CD8-positive, alpha-beta memory T cell (primary cell): Measurements from ENCODE around the gene CHKA. TPM values are rescaled to one million over a fixed set of nuclear protein-coding genes. Genes with fewer than 3 reads are reported as not detected.

ENCODE experiments used
- CTCF ChIA-PET: fragments of 350-600 bp; sonication (Branson Sonifier 250); formaldehyde crosslinking; loops from one replicate; lab custom pipeline; 2021; ENCODE audit warnings: antibody characterized with exemption; lab: Charles Lee
- POLR2A ChIA-PET: fragments of 350-600 bp; sonication (Branson Sonifier 250); formaldehyde crosslinking; loops from one replicate; lab custom pipeline; 2021; ENCODE audit warnings: antibody characterized with exemption; lab: Charles Lee
- DNase-seq, 5 donors: peaks; one replicate each; pipeline versions ENCODE4 v3.0.0 to v3.0.0-alpha.2; 2020 to 2022; ENCODE audit warnings: mixed read lengths in 1 of 5
- H3K27ac ChIP-seq: one replicate; pipeline ENCODE4 v1.7.0; 2013; ENCODE audit warnings: low read depth, mild to moderate bottlenecking, low read length, moderate library complexity
- H3K27me3 ChIP-seq: 2 replicates; pipeline ENCODE4 v1.7.0; 2013; ENCODE audit warnings: low read length, mild to moderate bottlenecking; ENCODE audit not compliant: insufficient read depth, poor library complexity, severe bottlenecking
- H3K36me3 ChIP-seq: 2 replicates; pipeline ENCODE4 v1.7.0; 2013; ENCODE audit warnings: mild to moderate bottlenecking, low read length, moderate library complexity; ENCODE audit not compliant: insufficient read depth
- H3K4me1 ChIP-seq: 2 replicates; pipeline ENCODE4 v1.7.0; 2013; ENCODE audit warnings: mild to moderate bottlenecking, low read length, moderate library complexity; ENCODE audit not compliant: insufficient read depth
- H3K4me3 ChIP-seq: 2 replicates; pipeline ENCODE4 v1.7.0; 2013; ENCODE audit warnings: mild to moderate bottlenecking, low read length
- H3K9me3 ChIP-seq: 2 replicates; pipeline ENCODE4 v1.7.0; 2013; ENCODE audit warnings: mild to moderate bottlenecking, low read length
- H3K27ac Mint-ChIP-seq, 8 donors: one replicate each; pipeline ENCODE4 v1.8.0; 2020 to 2021; ENCODE audit warnings: mixed read lengths in 8 of 8, mild to moderate bottlenecking in 6 of 8, inconsistent platforms in 3 of 8, moderate library complexity in 3 of 8
- H3K27me3 Mint-ChIP-seq, 2 donors: one replicate each; pipeline ENCODE4 v1.8.0; 2020 to 2021; ENCODE audit warnings: mixed read lengths in 2 of 2, mild to moderate bottlenecking in 1 of 2, moderate library complexity in 1 of 2
- H3K36me3 Mint-ChIP-seq, 3 donors: one replicate each; pipeline ENCODE4 v1.8.0; 2020 to 2021; ENCODE audit warnings: mixed read lengths in 3 of 3, inconsistent platforms in 1 of 3, mild to moderate bottlenecking in 1 of 3
- H3K4me1 Mint-ChIP-seq, 3 donors: one replicate each; pipeline ENCODE4 v1.8.0; 2020 to 2021; ENCODE audit warnings: mixed read lengths in 3 of 3, inconsistent platforms in 1 of 3, mild to moderate bottlenecking in 1 of 3
- H3K4me3 Mint-ChIP-seq, 7 donors: one replicate each; pipeline ENCODE4 v1.8.0; 2020 to 2021; ENCODE audit warnings: mixed read lengths in 7 of 7, mild to moderate bottlenecking in 6 of 7, moderate library complexity in 4 of 7, inconsistent platforms in 2 of 7
- H3K9me3 Mint-ChIP-seq, 5 donors: one replicate each; pipeline ENCODE4 v1.8.0; 2020 to 2022; ENCODE audit warnings: mixed read lengths in 5 of 5, mild to moderate bottlenecking in 3 of 5, moderate library complexity in 2 of 5, inconsistent platforms in 1 of 5
- polyA plus RNA-seq: library from polyadenylated mRNA; unstranded; fragments of 300-500 nt; fragmentation: Illumina TruSeq; gene quantifications from one replicate; pipeline ENCODE4 v1.2.3, GENCODE V29; 2021
- total RNA-seq, 2 experiments: library from RNA; stranded (reverse); gene quantifications; one replicate each; pipeline ENCODE4 v1.2.3, GENCODE V29; 2021

CHKA gene
- total and polyA plus RNA-seq, 3 experiments from 2014 or later, result 3.1 to 14.0 (median 11.6) TPM

DNA sequence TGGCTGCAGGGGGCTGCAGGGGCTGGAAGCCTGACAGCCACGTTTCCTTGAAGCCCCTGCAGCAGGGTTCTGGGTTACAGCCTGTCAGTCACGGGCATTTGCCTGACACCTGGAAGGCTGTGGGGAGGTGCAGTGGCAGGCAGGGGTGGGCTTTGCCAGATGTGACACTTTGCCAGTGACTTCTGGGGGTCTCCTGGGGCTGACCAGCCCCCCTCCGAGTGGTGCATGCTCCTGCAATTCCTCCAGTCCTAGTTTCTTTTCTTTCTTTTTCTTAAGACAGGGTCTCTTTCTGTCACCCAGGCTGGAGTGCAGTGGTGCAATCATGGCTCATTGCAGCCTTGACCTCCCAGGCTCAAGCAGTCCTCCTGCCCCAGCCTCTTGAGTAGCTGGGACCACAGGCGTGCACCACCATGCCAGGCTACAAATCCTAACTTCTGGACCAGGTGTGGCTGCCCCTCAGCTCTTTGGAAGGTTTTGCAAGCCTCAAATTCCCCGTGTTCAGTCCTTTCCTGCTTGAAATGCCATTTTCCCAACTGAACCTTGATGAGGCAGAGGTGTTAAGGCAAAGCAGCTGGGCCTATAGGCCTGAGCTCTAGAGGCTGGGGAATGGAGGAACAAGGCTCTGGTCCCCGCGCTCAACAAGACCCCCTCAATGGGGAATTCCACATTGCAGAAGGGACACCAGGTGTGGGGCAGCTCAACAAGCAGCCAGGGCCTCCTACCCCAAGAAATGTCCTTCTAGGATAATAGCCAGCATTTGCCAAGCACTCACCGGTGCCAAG lies 20.2 kb upstream of the CHKA start:
- no peaks in the 10 kb centered on the region for H3K36me3 Mint-ChIP-seq
- Histone ChIP-seq H3K4me1 (peaks cover 11% of the 10 kb centered on the region), H3K36me3 (no peaks in the 10 kb centered on the region), H3K9me3 (no peaks in the 10 kb centered on the region), H3K27ac (no peak overlapping the region), H3K4me3 (peak overlapping the region; percentile 32), H3K27me3 (no peaks in the 10 kb centered on the region)
- H3K4me1 Mint-ChIP-seq, result peaks cover 4 to 8% (median 7%) of the 10 kb centered on the region in 3 donors
- H3K4me3 Mint-ChIP-seq, result no peak overlapping the region
- DNase-seq, result peak in 1 of 5 donors; percentile 25
- no peaks in the 10 kb centered on the region for H3K9me3 Mint-ChIP-seq
- CTCF ChIA-PET, result interaction anchor here (1.2 kb wide), 1 partner anchor 12 kb away, joined by 3 read pairs; no protein-coding TSS in a partner anchor
- peak overlapping the region in 1 of 8 donors; percentile 52 for H3K27ac Mint-ChIP-seq
- POLR2A ChIA-PET, result no interaction called here
- no peaks in the 10 kb centered on the region for H3K27me3 Mint-ChIP-seq

GRCh38 chr11:68140496-68141245 lies 19.5 kb upstream of the CHKA start:
- Mint-ChIP-seq H3K27ac (no peak overlapping the region), H3K27me3 (no peaks in the 10 kb centered on the region), H3K4me3 (no peak overlapping the region), H3K4me1 (peaks cover 4 to 8% (median 7%) of the 10 kb centered on the region in 3 donors), H3K36me3 (no peaks in the 10 kb centered on the region), H3K9me3 (no peaks in the 10 kb centered on the region)
- H3K36me3 ChIP-seq, result no peaks in the 10 kb centered on the region
- ChIA-PET CTCF (interaction anchor here (1.2 kb wide), 1 partner anchor 13 kb away, joined by 3 read pairs; no protein-coding TSS in a partner anchor), POLR2A (no interaction called here)
- H3K4me3 ChIP-seq, result no peak overlapping the region
- H3K27me3 ChIP-seq, result no peaks in the 10 kb centered on the region
- H3K27ac ChIP-seq, result no peak overlapping the region
- DNase-seq, result peak in 1 of 5 donors; percentile 5
- H3K4me1 ChIP-seq, result peaks cover 11% of the 10 kb centered on the region
- H3K9me3 ChIP-seq, result no peaks in the 10 kb centered on the region

DNA sequence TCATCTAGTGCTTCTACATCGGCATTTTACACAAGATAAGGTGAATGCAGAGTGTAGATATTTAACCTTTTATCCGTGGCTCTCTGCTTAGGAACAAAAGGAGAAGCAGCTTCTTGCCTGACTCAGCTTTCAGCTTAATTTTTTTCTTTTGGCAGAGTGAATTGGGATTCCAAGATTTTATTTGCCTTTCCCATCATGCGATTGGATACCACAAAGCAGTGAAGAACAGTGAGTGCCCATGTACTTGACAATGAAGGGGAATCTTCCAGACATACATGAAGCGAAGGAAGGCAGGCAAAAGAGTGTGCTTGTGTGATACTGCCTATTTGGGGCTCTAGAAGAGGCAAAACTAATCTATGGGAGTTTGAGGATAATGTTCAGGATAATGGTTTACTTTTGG lies 17.0 kb upstream of the CHKA start:
- Histone ChIP-seq H3K4me1 (peaks cover 11% of the 10 kb centered on the region), H3K9me3 (no peaks in the 10 kb centered on the region), H3K27me3 (no peaks in the 10 kb centered on the region), H3K4me3 (no peak overlapping the region), H3K36me3 (no peaks in the 10 kb centered on the region), H3K27ac (no peak overlapping the region)
- no peak for DNase-seq
- Mint-ChIP-seq H3K4me1 (peaks cover 4 to 8% (median 7%) of the 10 kb centered on the region in 3 donors), H3K4me3 (no peak overlapping the region), H3K27me3 (peaks cover 0 to 3% of the 10 kb centered on the region in 2 donors), H3K27ac (no peak overlapping the region), H3K36me3 (no peaks in the 10 kb centered on the region), H3K9me3 (peaks cover 0 to 2% (median 1%) of the 10 kb centered on the region in 5 donors)
- ChIA-PET POLR2A (no interaction called here), CTCF (no interaction called here)

GRCh38 chr11:68137833-68138232 lies 16.6 kb upstream of the CHKA start:
- H3K4me3 ChIP-seq, result no peak overlapping the region
- POLR2A ChIA-PET, result no interaction called here
- H3K27me3 ChIP-seq, result no peaks in the 10 kb centered on the region
- Mint-ChIP-seq H3K4me3 (no peak overlapping the region), H3K27me3 (peaks cover 0 to 4% of the 10 kb centered on the region in 2 donors), H3K36me3 (no peaks in the 10 kb centered on the region), H3K9me3 (peaks cover 0 to 2% (median 1%) of the 10 kb centered on the region in 5 donors), H3K4me1 (peaks cover 4 to 8% (median 7%) of the 10 kb centered on the region in 3 donors), H3K27ac (no peak overlapping the region)
- DNase-seq, result no peak
- H3K4me1 ChIP-seq, result peaks cover 11% of the 10 kb centered on the region
- no peaks in the 10 kb centered on the region for H3K36me3 ChIP-seq
- no peaks in the 10 kb centered on the region for H3K9me3 ChIP-seq
- H3K27ac ChIP-seq, result no peak overlapping the region
- CTCF ChIA-PET, result no interaction called here

DNA sequence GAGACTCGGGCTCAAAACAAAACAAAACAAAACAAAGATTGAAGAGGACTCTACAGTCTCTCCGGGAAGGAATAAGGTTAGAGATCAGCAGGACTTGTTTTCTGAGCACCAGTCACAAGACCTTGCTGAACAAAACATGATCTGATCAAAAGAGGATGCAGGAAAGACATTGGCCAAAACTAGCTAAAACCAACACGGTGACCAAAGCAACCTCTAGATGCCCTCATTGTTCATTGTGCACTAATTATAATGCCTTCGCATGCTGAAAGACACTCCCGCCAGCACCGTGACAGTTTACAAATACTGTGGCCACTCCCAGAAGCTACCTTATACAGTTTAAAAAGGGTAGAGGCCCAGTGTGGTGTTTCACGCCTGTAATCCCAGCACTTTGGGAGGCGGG lies 15.7 kb upstream of the CHKA start:
- peaks cover 5% of the 10 kb centered on the region for H3K4me1 ChIP-seq
- no peak overlapping the region for H3K27ac ChIP-seq
- CTCF ChIA-PET, result no interaction called here
- peaks cover 0 to 8% (median 7%) of the 10 kb centered on the region in 5 donors for H3K9me3 Mint-ChIP-seq
- no peak overlapping the region for H3K4me3 Mint-ChIP-seq
- peaks cover 2 to 4% (median 4%) of the 10 kb centered on the region in 3 donors for H3K4me1 Mint-ChIP-seq
- no peaks in the 10 kb centered on the region for H3K27me3 ChIP-seq
- POLR2A ChIA-PET, result no interaction called here
- peaks cover 3 to 5% of the 10 kb centered on the region in 2 donors for H3K27me3 Mint-ChIP-seq
- H3K36me3 ChIP-seq, result no peaks in the 10 kb centered on the region
- H3K27ac Mint-ChIP-seq, result no peak overlapping the region
- H3K4me3 ChIP-seq, result no peak overlapping the region
- no peak for DNase-seq
- no peaks in the 10 kb centered on the region for H3K9me3 ChIP-seq
- no peaks in the 10 kb centered on the region for H3K36me3 Mint-ChIP-seq

GRCh38 chr11:68135161-68135560 lies 14.0 kb upstream of the CHKA start:
- Mint-ChIP-seq H3K4me3 (no peak overlapping the region), H3K4me1 (no peaks in the 10 kb centered on the region)

DNA sequence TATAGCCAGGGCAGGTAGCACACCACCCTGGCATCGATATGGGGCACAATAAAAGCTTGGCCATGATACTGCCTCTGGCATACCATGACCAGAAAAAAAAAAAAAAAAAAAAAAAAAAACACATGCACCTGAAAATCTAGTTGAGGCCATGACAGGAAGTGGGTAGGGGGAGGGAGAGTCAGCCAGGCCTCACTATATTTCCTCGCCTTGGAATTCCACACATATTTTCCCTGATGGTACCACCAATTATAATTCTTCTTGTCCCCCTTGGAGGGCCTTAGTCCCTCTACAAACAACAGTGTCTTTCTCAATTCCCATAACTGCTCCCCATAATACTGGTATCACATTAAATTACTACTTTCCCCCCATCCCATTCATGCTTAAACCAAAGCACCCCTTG lies 12.6 kb upstream of the CHKA start:
- DNase-seq, result no peak
- no peak overlapping the region for H3K27ac Mint-ChIP-seq
- no peak overlapping the region for H3K4me3 ChIP-seq
- no peak overlapping the region for H3K4me3 Mint-ChIP-seq
- ChIA-PET CTCF (interaction anchor here (0.6 kb wide), 1 partner anchor 35 kb away, joined by 4 read pairs; no protein-coding TSS in a partner anchor), POLR2A (no interaction called here)
- no peaks in the 10 kb centered on the region for H3K36me3 Mint-ChIP-seq
- peaks cover 8% of the 10 kb centered on the region for H3K27me3 ChIP-seq
- H3K27me3 Mint-ChIP-seq, result peaks cover 14 to 17% of the 10 kb centered on the region in 2 donors
- H3K4me1 Mint-ChIP-seq, result no peaks in the 10 kb centered on the region
- H3K36me3 ChIP-seq, result no peaks in the 10 kb centered on the region
- H3K9me3 Mint-ChIP-seq, result peaks cover 0 to 9% (median 8%) of the 10 kb centered on the region in 5 donors
- no peaks in the 10 kb centered on the region for H3K4me1 ChIP-seq
- H3K27ac ChIP-seq, result no peak overlapping the region
- no peaks in the 10 kb centered on the region for H3K9me3 ChIP-seq

More at GRCh38 chr11:68135161-68135560, 14.0 kb upstream of the CHKA start:
- ChIA-PET POLR2A (no interaction called here), CTCF (no interaction called here)
- Histone ChIP-seq H3K4me3 (no peak overlapping the region), H3K27ac (no peak overlapping the region), H3K9me3 (no peaks in the 10 kb centered on the region), H3K4me1 (no peaks in the 10 kb centered on the region), H3K36me3 (no peaks in the 10 kb centered on the region), H3K27me3 (no peaks in the 10 kb centered on the region)
- peaks cover 3 to 5% of the 10 kb centered on the region in 2 donors for H3K27me3 Mint-ChIP-seq
- H3K9me3 Mint-ChIP-seq, result peaks cover 0 to 9% (median 8%) of the 10 kb centered on the region in 5 donors
- no peaks in the 10 kb centered on the region for H3K36me3 Mint-ChIP-seq
- no peak overlapping the region for H3K27ac Mint-ChIP-seq
- DNase-seq, result peak in 1 of 5 donors; percentile 8

DNA sequence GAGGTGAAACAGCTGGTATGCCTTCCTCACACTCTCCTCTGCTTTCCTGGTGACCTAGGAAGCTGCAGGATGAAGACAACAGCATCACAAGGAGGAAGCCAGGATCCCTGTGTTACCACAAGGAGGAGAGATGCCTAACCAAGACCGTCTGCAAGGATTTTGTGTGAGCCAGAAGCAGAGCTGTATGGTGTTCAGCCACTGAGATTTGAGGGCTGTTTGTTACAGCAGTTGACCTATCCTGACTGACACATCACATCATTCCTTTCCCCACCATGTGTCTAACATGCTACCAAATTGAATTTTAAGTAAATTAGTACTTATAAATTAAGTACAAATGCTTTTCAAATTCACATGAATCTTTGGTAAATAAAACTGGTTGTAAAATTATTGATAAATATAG lies 8.9 kb upstream of the CHKA start:
- Mint-ChIP-seq H3K4me3 (no peak overlapping the region), H3K36me3 (no peaks in the 10 kb centered on the region), H3K4me1 (no peaks in the 10 kb centered on the region), H3K9me3 (peaks cover 0 to 9% (median 8%) of the 10 kb centered on the region in 5 donors), H3K27me3 (peaks cover 20 to 22% of the 10 kb centered on the region in 2 donors), H3K27ac (no peak overlapping the region)
- ChIA-PET POLR2A (no interaction called here), CTCF (no interaction called here)
- DNase-seq, result no peak
- no peaks in the 10 kb centered on the region for H3K9me3 ChIP-seq
- H3K4me1 ChIP-seq, result no peaks in the 10 kb centered on the region
- no peak overlapping the region for H3K27ac ChIP-seq
- no peaks in the 10 kb centered on the region for H3K36me3 ChIP-seq
- peaks cover 10% of the 10 kb centered on the region for H3K27me3 ChIP-seq
- no peak overlapping the region for H3K4me3 ChIP-seq
